T-cell (primary cell): Measurements from ENCODE around the gene IRAG1. TPM values are rescaled to one million over a fixed set of nuclear protein-coding genes. Genes with fewer than 3 reads are reported as not detected.

ENCODE experiments used
- ATAC-seq, 4 experiments: fragments of 200-7000 bp in 3 of 4; fragments of 150-1000 bp in 1 of 4; cut with Tn5 transposase; replicated peaks in 1 of 4; 1 replicate in 3 of 4; 2 replicates in 1 of 4; pipeline ENCODE4 v1.10.0; 2021; ENCODE audit warnings: moderate library complexity in 3 of 4, mild to moderate bottlenecking in 2 of 4, moderate number of reproducible peaks in 1 of 4
- CTCF ChIA-PET, 2 donors: fragments of 300-600 bp; sonication (Branson Sonifier 250); formaldehyde crosslinking; loops; one replicate each; lab custom pipeline; 2022; ENCODE audit warnings: antibody characterized with exemption in 2 of 2; lab: Charles Lee
- POLR2A ChIA-PET, 2 donors: fragments of 300-600 bp; sonication (Branson Sonifier 250); formaldehyde crosslinking; loops; one replicate each; lab custom pipeline; 2022; ENCODE audit warnings: antibody characterized with exemption in 2 of 2; lab: Charles Lee
- DNase-seq, 35 experiments: peaks; one replicate each; pipeline versions ENCODE4 v3.0.0 to v3.0.0-alpha.2; 2013 to 2023
- H3K27ac ChIP-seq: one replicate; pipeline ENCODE4 v1.5.1; 2013; ENCODE audit warnings: low read length
- H3K27me3 ChIP-seq, 2 experiments: replicated peaks in 1 of 2; 1 replicate in 1 of 2; 2 replicates in 1 of 2; pipeline versions ENCODE4 v1.6.1 to v1.7.0; 2013; ENCODE audit warnings: low read length in 1 of 2, mixed read lengths in 1 of 2; ENCODE audit not compliant: control insufficient read depth in 2 of 2, insufficient read depth in 2 of 2; ENCODE audit errors: extremely low read depth in 1 of 2
- H3K36me3 ChIP-seq, 2 donors: 1 replicate in 1 of 2; 2 replicates in 1 of 2; pipeline versions ENCODE4 v1.6.1 to v1.7.0; 2013; ENCODE audit warnings: low read length in 1 of 2; ENCODE audit not compliant: control insufficient read depth in 2 of 2, insufficient read depth in 1 of 2; ENCODE audit errors: extremely low read depth in 1 of 2
- H3K4me1 ChIP-seq, 2 experiments: 1 replicate in 1 of 2; 2 replicates in 1 of 2; pipeline versions ENCODE4 v1.6.1 to v1.7.0; 2013; ENCODE audit warnings: low read length in 2 of 2, mixed read lengths in 1 of 2; ENCODE audit not compliant: insufficient read depth in 2 of 2, control insufficient read depth in 1 of 2; ENCODE audit errors: extremely low read depth in 1 of 2
- H3K4me3 ChIP-seq, 2 donors: 1 replicate in 1 of 2; 2 replicates in 1 of 2; pipeline versions ENCODE4 v1.5.1 to v1.7.0; 2013; ENCODE audit warnings: mild to moderate bottlenecking in 2 of 2, low read length in 1 of 2, moderate library complexity in 1 of 2; ENCODE audit not compliant: control insufficient read depth in 1 of 2; ENCODE audit errors: extremely low read depth in 1 of 2
- H3K9me3 ChIP-seq: 2 replicates; pipeline ENCODE4 v1.7.0; 2013
- H3K27ac Mint-ChIP-seq, 2 donors: one replicate each; pipeline ENCODE4 v1.8.0; 2020 to 2021; ENCODE audit warnings: mild to moderate bottlenecking in 2 of 2, mixed read lengths in 2 of 2
- H3K27me3 Mint-ChIP-seq, 2 donors: one replicate each; pipeline ENCODE4 v1.8.0; 2021 to 2022; ENCODE audit warnings: mixed read lengths in 2 of 2
- H3K36me3 Mint-ChIP-seq: one replicate; pipeline ENCODE4 v1.8.0; 2021; ENCODE audit warnings: mixed read lengths
- H3K4me1 Mint-ChIP-seq, 3 donors: one replicate each; pipeline ENCODE4 v1.8.0; 2020 to 2022; ENCODE audit warnings: mixed read lengths in 3 of 3, mild to moderate bottlenecking in 1 of 3
- H3K4me3 Mint-ChIP-seq, 3 donors: one replicate each; pipeline ENCODE4 v1.8.0; 2020 to 2022; ENCODE audit warnings: mild to moderate bottlenecking in 3 of 3, mixed read lengths in 3 of 3, moderate library complexity in 3 of 3
- H3K9me3 Mint-ChIP-seq, 3 donors: one replicate each; pipeline ENCODE4 v1.8.0; 2020 to 2022; ENCODE audit warnings: mixed read lengths in 3 of 3
- WGBS: methylation state at CpG from one replicate; pipeline ENCODE4 v1.1.5; 2013; ENCODE audit warnings: missing lambda C conversion rate; ENCODE audit not compliant: insufficient coverage; 5-methylcytosine and 5-hydroxymethylcytosine counted together
- total RNA-seq, 35 experiments: library from RNA in 6 of 35; stranded (reverse) in 6 of 35; fragments of 120-200 nt in 1 of 35; gene quantifications; one replicate each; pipeline versions ENCODE4 v1.2.1 to v1.2.4 and lab custom pipeline; 2013 to 2026

Gene IRAG1
- total RNA-seq, 5 donors from 2014 or later (not counting 1 experiment from before 2014, with no cell fraction given): 0.06 to 0.20 TPM; not detected in 3

DNA sequence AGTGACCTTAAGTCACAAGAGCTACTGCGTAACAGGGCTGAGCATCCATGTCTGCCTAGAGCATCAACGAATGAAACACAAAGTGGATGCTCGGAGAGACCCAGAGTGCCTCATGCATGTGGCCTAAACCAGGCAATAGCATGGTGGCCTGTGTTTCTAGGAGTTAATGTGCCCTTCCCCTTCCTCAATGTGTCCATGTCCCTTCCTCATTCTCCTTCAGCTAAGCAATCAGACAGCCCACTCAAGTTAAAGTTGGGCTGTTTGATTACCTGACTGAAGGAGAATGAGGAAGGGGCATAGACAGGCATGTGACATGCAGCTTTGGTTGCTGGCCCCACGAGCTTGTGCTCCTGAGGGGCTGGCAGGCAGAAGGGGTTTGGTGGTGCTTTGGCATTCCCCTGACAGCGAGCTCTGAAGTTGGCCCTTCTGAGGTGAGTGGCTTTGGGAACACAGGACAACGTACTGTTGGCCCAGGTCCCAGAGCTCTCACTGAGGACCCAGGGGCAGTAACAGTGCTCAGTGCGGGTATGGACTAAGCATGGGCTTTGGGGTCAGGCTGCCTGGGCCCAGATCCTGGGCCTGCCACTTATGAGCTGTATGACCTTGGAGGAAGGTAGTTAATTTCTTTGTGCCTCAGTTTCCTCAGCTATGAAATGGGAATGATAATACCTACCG lies 46.7 kb downstream of the IRAG1 start:
- POLR2A ChIA-PET: no interaction called here

DNA sequence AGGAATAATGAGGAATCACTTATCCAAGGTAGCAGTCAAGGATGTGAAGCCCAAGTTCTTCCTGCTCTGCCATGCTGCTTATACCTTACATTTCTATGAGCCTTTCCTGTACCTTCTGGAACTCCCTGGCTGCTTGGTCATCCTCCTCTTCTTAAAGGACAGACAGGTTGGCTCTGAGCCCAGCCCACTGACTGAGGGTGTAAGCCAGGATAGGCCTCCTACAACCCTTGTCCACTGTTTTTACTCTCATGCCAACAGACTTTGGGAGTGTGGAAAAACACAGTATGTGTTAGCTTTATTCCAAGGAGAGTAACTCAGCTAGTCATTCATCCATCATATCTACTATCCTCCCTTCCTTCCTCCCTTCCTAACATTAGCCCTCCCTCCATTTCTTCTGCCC lies 47.5 kb downstream of the IRAG1 start:
- Histone ChIP-seq H3K9me3 (no peaks in the 10 kb centered on the region), H3K36me3 (no peaks in the 10 kb centered on the region), H3K4me3 (no peak overlapping the region), H3K27ac (no peak overlapping the region), H3K4me1 (no peaks in the 10 kb centered on the region), H3K27me3 (peaks cover 0 to 3% of the 10 kb centered on the region in 2 experiments)
- no peak overlapping the region for H3K27ac Mint-ChIP-seq
- H3K4me3 Mint-ChIP-seq: no peak overlapping the region
- H3K9me3 Mint-ChIP-seq: no peaks in the 10 kb centered on the region
- DNase-seq (no peak), ATAC-seq (no peak)
- H3K36me3 Mint-ChIP-seq: no peaks in the 10 kb centered on the region
- CTCF ChIA-PET: no interaction called here
- no peaks in the 10 kb centered on the region for H3K4me1 Mint-ChIP-seq
- POLR2A ChIA-PET: no interaction called here
- no peaks in the 10 kb centered on the region for H3K27me3 Mint-ChIP-seq

More for the DNA sequence above, 46.7 kb downstream of the IRAG1 start:
- H3K27ac ChIP-seq: no peak overlapping the region
- H3K27me3 Mint-ChIP-seq: no peaks in the 10 kb centered on the region
- CTCF ChIA-PET: interaction anchor here in 1 of 2 donors (0.6 kb wide), 1 partner anchor 27 kb away, joined by 3 read pairs; no protein-coding TSS in a partner anchor
- no peaks in the 10 kb centered on the region for H3K4me1 ChIP-seq
- no peaks in the 10 kb centered on the region for H3K4me1 Mint-ChIP-seq
- no peak overlapping the region for H3K27ac Mint-ChIP-seq
- H3K9me3 ChIP-seq: no peaks in the 10 kb centered on the region
- no peaks in the 10 kb centered on the region for H3K9me3 Mint-ChIP-seq
- peaks cover 0 to 3% of the 10 kb centered on the region in 2 experiments for H3K27me3 ChIP-seq
- H3K36me3 ChIP-seq: no peaks in the 10 kb centered on the region
- no peak overlapping the region for H3K4me3 ChIP-seq
- ATAC-seq: no peak
- H3K36me3 Mint-ChIP-seq: no peaks in the 10 kb centered on the region
- no peak for DNase-seq
- 88% methylated on average over 6 of the region's 8 CpGs for WGBS
- no peak overlapping the region for H3K4me3 Mint-ChIP-seq

DNA sequence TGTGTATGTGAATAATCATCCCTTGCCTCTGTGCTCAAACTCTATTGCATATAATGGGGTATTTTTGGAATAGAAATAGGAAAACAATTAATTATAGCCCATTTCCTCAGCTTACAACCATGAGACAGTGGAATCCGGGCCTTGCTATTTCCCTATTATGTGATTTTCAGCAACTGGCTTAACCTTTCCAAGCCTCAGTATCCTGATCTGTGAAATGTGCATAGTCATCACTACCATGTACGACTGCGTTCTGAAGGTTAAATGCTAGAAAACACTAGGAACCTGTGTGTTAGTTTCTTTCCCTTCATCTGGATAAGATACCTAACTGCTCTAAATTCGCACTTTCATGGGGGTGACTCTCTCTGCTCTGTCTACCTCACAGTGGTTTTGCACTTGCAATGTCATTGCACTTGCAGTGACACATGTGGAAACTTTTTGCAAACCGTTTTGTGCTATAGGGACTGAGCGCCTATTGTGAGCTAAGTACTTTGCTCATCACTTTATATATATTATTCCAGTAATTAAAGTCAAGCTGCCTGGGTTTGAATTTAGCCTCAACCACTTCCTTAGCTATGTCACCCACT lies 48.3 kb downstream of the IRAG1 start:
- WGBS: 67% methylated on average over 1 of the region's 6 CpGs
- POLR2A ChIA-PET: interaction anchor here in 1 of 2 donors (0.6 kb wide), 1 partner anchor 1675 kb away, joined by 3 read pairs; no protein-coding TSS in a partner anchor
- H3K9me3 ChIP-seq: no peaks in the 10 kb centered on the region
- no peaks in the 10 kb centered on the region for H3K27me3 Mint-ChIP-seq
- H3K27ac ChIP-seq: no peak overlapping the region
- H3K27ac Mint-ChIP-seq: no peak overlapping the region
- H3K27me3 ChIP-seq: peaks cover 0 to 3% of the 10 kb centered on the region in 2 experiments
- ATAC-seq (no peak), DNase-seq (no peak)
- no peaks in the 10 kb centered on the region for H3K4me1 Mint-ChIP-seq
- no peaks in the 10 kb centered on the region for H3K36me3 ChIP-seq
- no peaks in the 10 kb centered on the region for H3K9me3 Mint-ChIP-seq
- no peaks in the 10 kb centered on the region for H3K4me1 ChIP-seq
- no peak overlapping the region for H3K4me3 Mint-ChIP-seq
- H3K36me3 Mint-ChIP-seq: no peaks in the 10 kb centered on the region
- H3K4me3 ChIP-seq: no peak overlapping the region
- CTCF ChIA-PET: interaction anchor here in 1 of 2 donors (0.5 kb wide), 1 partner anchor 15 kb away, joined by 3 read pairs; no protein-coding TSS in a partner anchor

Other genes starting within 250 kb of the IRAG1 start
- 10 to 100 TPM; 21.1 to 40.0 (median 26.0) TPM for gene AMPD3, start 238.5 kb downstream of the IRAG1 start, total RNA-seq
- gene RNF141, start 152.6 kb downstream of the IRAG1 start, total RNA-seq: 10 to 100 TPM; 15.1 to 17.3 (median 15.3) TPM
- gene LYVE1, start 125.1 kb downstream of the IRAG1 start, total RNA-seq: under 1 TPM in 3 of 5 donors, not detected in 2; 0.33 to 0.61 (median 0.38) TPM
- gene CTR9, start 57.5 kb upstream of the IRAG1 start, total RNA-seq: 10 to 100 TPM; 26.4 to 45.6 (median 42.2) TPM
- gene EIF4G2, start 115.2 kb upstream of the IRAG1 start, total RNA-seq: 1,000 to 10,000 TPM in 1 of 5 donors, 100 to 1,000 TPM in 4; 575 to 1,022 (median 643) TPM
- gene ZBED5, start 164.3 kb upstream of the IRAG1 start, total RNA-seq: 100 to 1,000 TPM in 3 of 5 donors, 10 to 100 TPM in 2; 70.1 to 112 (median 106) TPM